ENCODE data around the gene LRP1.
A peak's percentile ranks its signal among the peaks of the same experiment; 100 is the strongest.

The LRP1 gene

DNA sequence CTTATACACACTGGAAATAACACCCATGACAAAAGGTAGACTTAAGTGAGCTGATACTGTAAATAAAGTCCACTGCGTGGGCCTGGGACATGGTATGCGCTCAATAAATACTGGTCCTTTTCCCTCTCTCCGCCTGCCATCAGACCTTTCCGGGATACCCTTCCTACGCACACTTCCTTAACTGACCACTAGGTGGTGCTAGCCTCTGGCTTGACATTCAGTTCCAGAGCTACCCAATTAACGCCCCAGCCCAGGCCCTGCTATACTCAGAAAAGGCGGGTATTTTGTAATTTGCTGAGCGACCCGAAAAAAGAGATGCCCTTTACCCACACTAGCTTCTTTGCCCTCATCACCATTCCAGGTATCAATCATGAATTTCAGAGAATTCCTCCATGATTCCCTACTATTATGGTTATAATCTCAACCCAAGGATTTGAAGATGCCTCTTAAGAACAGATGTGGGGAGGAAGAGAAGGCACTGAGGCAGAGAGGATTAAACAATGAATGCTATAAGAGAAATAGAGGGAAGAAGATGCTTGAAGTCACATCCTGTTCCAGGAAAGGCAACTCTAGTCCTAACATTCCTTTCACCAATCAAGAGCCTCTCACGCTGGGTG is 3.9 kb upstream of the LRP1 start:
- TF ChIP-seq FOXM1 (IDR thresholded peaks at IDR 0.05; ENCODE audit: borderline replicate concordance) (no peak), FOXK2 (IDR thresholded peaks at IDR 0.05) (no peak), LEF1 (IDR thresholded peaks at IDR 0.05; ENCODE audit: borderline replicate concordance) (no peak), CTBP1 (IDR thresholded peaks at IDR 0.05; ENCODE audit: borderline replicate concordance) (no peak)
- TF ChIP-seq, protein P1, sequence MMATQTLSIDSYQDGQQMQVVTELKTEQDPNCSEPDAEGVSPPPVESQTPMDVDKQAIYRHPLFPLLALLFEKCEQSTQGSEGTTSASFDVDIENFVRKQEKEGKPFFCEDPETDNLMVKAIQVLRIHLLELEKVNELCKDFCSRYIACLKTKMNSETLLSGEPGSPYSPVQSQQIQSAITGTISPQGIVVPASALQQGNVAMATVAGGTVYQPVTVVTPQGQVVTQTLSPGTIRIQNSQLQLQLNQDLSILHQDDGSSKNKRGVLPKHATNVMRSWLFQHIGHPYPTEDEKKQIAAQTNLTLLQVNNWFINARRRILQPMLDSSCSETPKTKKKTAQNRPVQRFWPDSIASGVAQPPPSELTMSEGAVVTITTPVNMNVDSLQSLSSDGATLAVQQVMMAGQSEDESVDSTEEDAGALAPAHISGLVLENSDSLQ (IDR thresholded peaks at IDR 0.05), result no peak
- POLR2A ChIA-PET, result interaction anchor here (0.7 to 1.0 kb wide), 2 partner anchors 12 to 13 kb away, joined by 3 to 4 read pairs; partner anchors contain the start of gene STAT6
- peak; percentile 78 for DNase-seq (ENCODE audit: extremely low spot score)
- CTCF ChIA-PET, result interaction anchor here (0.6 to 3.1 kb wide), 17 partner anchors 9 to 136 kb away, joined by 3 to 19 read pairs (median 4); partner anchors contain the start of gene STAT6

DNA sequence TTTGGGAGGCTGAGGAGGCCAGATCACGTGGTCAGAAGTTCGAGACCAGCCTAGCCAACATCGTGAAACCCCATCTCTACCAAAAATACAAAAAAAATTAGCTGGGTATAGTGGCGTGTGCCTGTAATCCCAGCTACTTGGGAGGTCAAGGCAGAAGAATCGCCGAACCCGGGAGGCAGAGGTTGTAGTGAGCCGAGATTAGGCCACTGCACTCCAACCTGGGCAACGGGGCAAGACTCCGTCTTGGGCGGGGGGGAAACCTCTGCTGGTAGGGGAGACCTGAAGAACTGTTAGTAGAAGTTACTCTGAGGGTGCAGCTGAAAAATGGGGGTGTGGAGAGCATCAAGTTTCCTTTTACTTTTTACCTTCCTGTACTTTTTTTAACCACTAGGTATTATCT is 2.2 kb upstream of the LRP1 start:
- TF ChIP-seq TARDBP (IDR thresholded peaks at IDR 0.05), result no peak
- TF ChIP-seq FOXA1 (IDR thresholded peaks at IDR 0.05), result no peak
- TF ChIP-seq SUZ12 (IDR thresholded peaks at IDR 0.05), result no peak
- TF ChIP-seq SP1 (IDR thresholded peaks at IDR 0.05), result no peak
- TF ChIP-seq, protein P1 (IDR thresholded peaks at IDR 0.05), result no peak
- no peak for TF ChIP-seq NFRKB (IDR thresholded peaks at IDR 0.05)
- TF ChIP-seq L3MBTL2 (conservative IDR thresholded peaks at IDR 0.05), result no peak
- no peak for TF ChIP-seq FOXK2 (IDR thresholded peaks at IDR 0.05)
- no peak for DNase-seq (ENCODE audit: extremely low spot score)
- ChIA-PET POLR2A (interaction anchor here (1.2 to 2.2 kb wide), 2 partner anchors 15 to 56 kb away, joined by 5 to 9 read pairs; partner anchors contain the start of gene STAT6), CTCF (interaction anchor here (1.0 to 3.1 kb wide), 6 partner anchors 14 to 57 kb away, joined by 4 to 16 read pairs (median 6); partner anchors contain the start of gene STAT6)

DNA sequence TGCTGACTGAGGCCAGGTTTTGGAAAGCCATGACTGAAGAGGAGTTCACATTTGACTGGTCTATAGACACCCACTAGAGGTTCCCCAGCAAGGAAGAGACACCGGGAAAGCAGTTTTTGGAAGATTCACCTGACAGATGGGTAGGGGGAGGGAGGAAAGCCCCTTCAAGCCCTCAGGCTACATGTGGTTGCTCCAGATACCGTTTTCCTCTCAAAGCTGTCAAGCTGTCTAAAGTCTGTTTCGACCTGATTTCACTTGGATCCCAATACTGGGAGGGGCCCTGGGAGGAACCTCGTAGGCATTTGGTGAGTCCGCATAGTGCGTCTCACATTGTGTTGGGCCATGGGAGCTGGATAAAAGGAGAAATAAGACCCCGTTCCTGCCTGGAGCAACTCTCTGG is 1.7 kb upstream of the LRP1 start:
- ChIA-PET CTCF (interaction anchor here (0.7 to 1.5 kb wide), 5 partner anchors 46 to 456 kb away, joined by 3 to 7 read pairs (median 4); no protein-coding TSS in a partner anchor), POLR2A (interaction anchor here (1.2 to 2.2 kb wide), 3 partner anchors 15 to 56 kb away, joined by 3 to 9 read pairs (median 5); partner anchors contain the start of gene STAT6)
- TF ChIP-seq TARDBP (IDR thresholded peaks at IDR 0.05) (no peak), FOXM1 (IDR thresholded peaks at IDR 0.05; ENCODE audit: borderline replicate concordance) (no peak), CTBP1 (IDR thresholded peaks at IDR 0.05; ENCODE audit: borderline replicate concordance) (no peak), LEF1 (IDR thresholded peaks at IDR 0.05; ENCODE audit: borderline replicate concordance) (no peak), SUZ12 (IDR thresholded peaks at IDR 0.05) (no peak), NFRKB (IDR thresholded peaks at IDR 0.05) (no peak), BHLHE40 (IDR thresholded peaks at IDR 0.05; ENCODE audit: borderline replicate concordance) (no peak), SP1 (IDR thresholded peaks at IDR 0.05) (no peak), ARNT (IDR thresholded peaks at IDR 0.05) (no peak), ZNF384 (IDR thresholded peaks at IDR 0.05) (no peak), ELF4 (IDR thresholded peaks at IDR 0.05) (no peak), FOXA1 (IDR thresholded peaks at IDR 0.05) (no peak), L3MBTL2 (conservative IDR thresholded peaks at IDR 0.05) (no peak), FOXK2 (IDR thresholded peaks at IDR 0.05) (no peak), HDGF (IDR thresholded peaks at IDR 0.05; ENCODE audit: borderline replicate concordance) (no peak)
- TF ChIP-seq, protein P1 (IDR thresholded peaks at IDR 0.05), result no peak
- no peak for DNase-seq (ENCODE audit: extremely low spot score)

DNA sequence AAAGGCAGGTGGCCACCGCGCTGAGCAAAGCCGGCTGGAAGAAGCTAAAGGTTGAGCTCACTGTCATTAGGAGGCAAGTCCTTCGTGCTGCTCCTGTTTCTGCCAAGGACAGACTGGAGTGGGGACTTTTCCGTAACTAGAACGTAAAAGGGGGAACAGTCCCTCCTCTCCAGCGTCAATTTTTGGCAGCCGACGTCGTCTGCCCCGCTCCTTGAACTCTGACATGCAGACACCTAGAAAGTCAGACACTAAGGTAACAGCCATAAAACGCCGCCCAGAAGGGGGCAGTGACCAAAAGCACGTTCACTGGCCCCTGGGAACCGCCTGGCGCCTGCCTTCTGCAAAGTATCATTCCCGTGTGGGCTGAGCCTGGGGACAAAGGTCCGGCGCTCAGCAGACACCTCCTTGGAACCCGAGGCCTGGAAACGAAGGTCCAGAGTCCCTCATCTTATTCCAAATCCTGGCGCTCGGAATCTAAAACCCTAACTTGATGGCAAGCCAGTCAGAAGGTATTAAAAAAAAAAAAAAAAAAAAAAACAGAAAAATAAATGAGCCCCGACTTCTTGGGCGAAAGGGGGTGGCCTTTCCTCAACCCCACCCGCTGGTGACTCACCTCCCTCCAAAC is 1.1 kb upstream of the LRP1 start:
- TF ChIP-seq BHLHE40 (IDR thresholded peaks at IDR 0.05; ENCODE audit: borderline replicate concordance) (no peak), HDGF (IDR thresholded peaks at IDR 0.05; ENCODE audit: borderline replicate concordance) (no peak), L3MBTL2 (conservative IDR thresholded peaks at IDR 0.05) (0 out of 2 replicates have a peak, but pooled peaks have one; percentile 20)
- peak; percentile 19 for DNase-seq (ENCODE audit: extremely low spot score)
- CTCF ChIA-PET, result interaction anchor here (0.7 to 1.5 kb wide), 8 partner anchors 12 to 457 kb away, joined by 3 to 9 read pairs (median 4); partner anchors contain the start of gene STAT6
- POLR2A ChIA-PET, result interaction anchor here (0.7 to 3.1 kb wide), 14 partner anchors 12 to 120 kb away, joined by 3 to 22 read pairs (median 4); partner anchors contain the start of gene STAT6

DNA sequence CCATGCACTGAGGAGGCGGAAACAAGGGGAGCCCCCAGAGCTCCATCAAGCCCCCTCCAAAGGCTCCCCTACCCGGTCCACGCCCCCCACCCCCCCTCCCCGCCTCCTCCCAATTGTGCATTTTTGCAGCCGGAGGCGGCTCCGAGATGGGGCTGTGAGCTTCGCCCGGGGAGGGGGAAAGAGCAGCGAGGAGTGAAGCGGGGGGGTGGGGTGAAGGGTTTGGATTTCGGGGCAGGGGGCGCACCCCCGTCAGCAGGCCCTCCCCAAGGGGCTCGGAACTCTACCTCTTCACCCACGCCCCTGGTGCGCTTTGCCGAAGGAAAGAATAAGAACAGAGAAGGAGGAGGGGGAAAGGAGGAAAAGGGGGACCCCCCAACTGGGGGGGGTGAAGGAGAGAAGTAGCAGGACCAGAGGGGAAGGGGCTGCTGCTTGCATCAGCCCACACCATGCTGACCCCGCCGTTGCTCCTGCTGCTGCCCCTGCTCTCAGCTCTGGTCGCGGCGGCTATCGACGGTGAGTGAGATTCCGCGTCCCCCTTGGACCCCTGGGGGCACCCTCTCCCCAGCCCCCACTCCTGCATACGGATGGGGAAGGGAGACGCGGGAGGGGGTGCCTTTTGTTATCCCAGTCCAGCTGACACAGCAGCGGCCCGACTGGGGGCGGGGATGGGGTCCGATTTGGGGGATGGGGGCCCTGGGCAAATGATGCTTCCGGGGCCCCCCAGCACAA is 400 bp downstream of the LRP1 start:
- ChIA-PET POLR2A (interaction anchor here (0.7 to 3.1 kb wide), 16 partner anchors 8 to 392 kb away, joined by 3 to 22 read pairs (median 5); partner anchors contain the start of genes DDIT3, SHMT2 and STAT6), CTCF (interaction anchor here (0.8 to 1.8 kb wide), 4 partner anchors 16 to 47 kb away, joined by 3 to 8 read pairs (median 4); partner anchors contain the start of gene STAT6)
- no peak for DNase-seq (ENCODE audit: extremely low spot score)

More for the DNA sequence above, 400 bp downstream of the LRP1 start:
- TF ChIP-seq FOXA1 (IDR thresholded peaks at IDR 0.05) (no peak), CTBP1 (IDR thresholded peaks at IDR 0.05; ENCODE audit: borderline replicate concordance) (no peak), L3MBTL2 (conservative IDR thresholded peaks at IDR 0.05) (no peak), FOXK2 (IDR thresholded peaks at IDR 0.05) (no peak), ARNT (IDR thresholded peaks at IDR 0.05) (no peak), SP1 (IDR thresholded peaks at IDR 0.05) (no peak), ELF4 (IDR thresholded peaks at IDR 0.05) (no peak), BHLHE40 (IDR thresholded peaks at IDR 0.05; ENCODE audit: borderline replicate concordance) (no peak), ZNF384 (IDR thresholded peaks at IDR 0.05) (no peak), TARDBP (IDR thresholded peaks at IDR 0.05) (no peak), FOXM1 (IDR thresholded peaks at IDR 0.05; ENCODE audit: borderline replicate concordance) (no peak), NFRKB (IDR thresholded peaks at IDR 0.05) (no peak), SUZ12 (IDR thresholded peaks at IDR 0.05) (no peak)

Data from HEK293T (cell line).